HepG2 (cell line): ENCODE data around the gene REEP3. TPM values are rescaled to one million over a fixed set of nuclear protein-coding genes. Genes with fewer than 3 reads are reported as not detected.

Experiments used
- ARID3A ChIP-seq: IDR thresholded peaks from 2 replicates; pipeline ENCODE4 v1.6.1; 2012; ENCODE audit warnings: low read depth, low read length, improper control_type of control experiment
- CC2D1A ChIP-seq: sonication (generic); formaldehyde crosslinking; IDR thresholded peaks from 2 replicates; pipeline ENCODE4 v1.8.1; 2023; ENCODE audit warnings: mild to moderate bottlenecking, missing genetic modification reagents
- CENPBD1 ChIP-seq: sonication (generic); formaldehyde crosslinking; IDR thresholded peaks from 2 replicates; pipeline ENCODE4 v1.8.0; 2022; ENCODE audit warnings: missing genetic modification reagents, low read depth, mild to moderate bottlenecking, borderline replicate concordance
- CREB3 ChIP-seq: sonication (generic); formaldehyde crosslinking; IDR thresholded peaks from 2 replicates; pipeline ENCODE4 v1.5.0; 2020; ENCODE audit warnings: missing genetic modification reagents
- FOXC1 ChIP-seq: sonication (generic); formaldehyde crosslinking; IDR thresholded peaks from 2 replicates; pipeline ENCODE4 v1.8.0; 2022; ENCODE audit warnings: mild to moderate bottlenecking, missing genetic modification reagents, borderline replicate concordance
- GTF3A ChIP-seq: sonication (generic); formaldehyde crosslinking; conservative IDR thresholded peaks from 2 replicates; pipeline ENCODE4 v1.4.0; 2020; ENCODE audit warnings: mild to moderate bottlenecking, missing genetic modification reagents
- IRF2 ChIP-seq: IDR thresholded peaks from 2 replicates; pipeline ENCODE4 v1.6.1; 2018; ENCODE audit warnings: missing genetic modification reagents, missing compliant biosample characterization
- MTA1 ChIP-seq: sonication (generic); formaldehyde crosslinking; IDR thresholded peaks from 2 replicates; pipeline ENCODE4 v1.4.0; 2020; ENCODE audit warnings: missing genetic modification reagents, mild to moderate bottlenecking, borderline replicate concordance
- MXD1 ChIP-seq: sonication (generic); formaldehyde crosslinking; IDR thresholded peaks from 2 replicates; pipeline ENCODE4 v1.4.0; 2020; ENCODE audit warnings: mild to moderate bottlenecking, missing genetic modification reagents
- TIGD3 ChIP-seq: sonication (generic); formaldehyde crosslinking; IDR thresholded peaks from 2 replicates; pipeline ENCODE4 v1.5.1; 2020; ENCODE audit warnings: mild to moderate bottlenecking, missing genetic modification reagents, borderline replicate concordance
- TMF1 ChIP-seq: sonication (generic); formaldehyde crosslinking; IDR thresholded peaks from 2 replicates; pipeline ENCODE4 v1.8.1; 2022; ENCODE audit warnings: low read depth, missing genetic modification reagents
- U2AF2 ChIP-seq: fragments of 200-400 bp; formaldehyde crosslinking; IDR thresholded peaks from 2 replicates; pipeline ENCODE4 v1.6.1; 2017; ENCODE audit warnings: low read depth, mild to moderate bottlenecking, low read length
- ZBTB33 ChIP-seq: sonication (generic); formaldehyde crosslinking; IDR thresholded peaks from 2 replicates; pipeline ENCODE4 v1.4.0; 2020; ENCODE audit warnings: missing genetic modification reagents
- ZNF205 ChIP-seq: IDR thresholded peaks from 2 replicates; pipeline ENCODE4 v1.6.1; 2018; ENCODE audit warnings: missing biosample characterization, missing genetic modification reagents
- ZNF234 ChIP-seq: sonication (generic); formaldehyde crosslinking; conservative IDR thresholded peaks from 2 replicates; pipeline ENCODE4 v1.5.1; 2020; ENCODE audit warnings: mild to moderate bottlenecking, missing genetic modification reagents
- ZNF30 ChIP-seq: sonication (generic); formaldehyde crosslinking; IDR thresholded peaks from 2 replicates; pipeline ENCODE4 v1.5.0; 2020; ENCODE audit warnings: mild to moderate bottlenecking, missing genetic modification reagents
- ZNF326 ChIP-seq: sonication (generic); formaldehyde crosslinking; IDR thresholded peaks from 2 replicates; pipeline ENCODE4 v1.4.0; 2020; ENCODE audit warnings: missing genetic modification reagents, borderline replicate concordance
- ZNF350 ChIP-seq: sonication (generic); formaldehyde crosslinking; IDR thresholded peaks from 2 replicates; pipeline ENCODE4 v1.4.0; 2020; ENCODE audit warnings: mild to moderate bottlenecking, low read depth, missing genetic modification reagents, borderline replicate concordance
- ZNF501 ChIP-seq: sonication (generic); formaldehyde crosslinking; IDR thresholded peaks from 2 replicates; pipeline ENCODE4 v1.5.1; 2020; ENCODE audit warnings: mild to moderate bottlenecking, moderate library complexity, missing genetic modification reagents
- ZNF75D ChIP-seq: sonication (generic); formaldehyde crosslinking; IDR thresholded peaks from 2 replicates; pipeline ENCODE4 v1.8.1; 2023; ENCODE audit warnings: missing genetic modification reagents, mild to moderate bottlenecking, borderline replicate concordance
- polyA plus RNA-seq, 8 experiments: library from polyadenylated mRNA; depleted of rRNA in 3 of 8; stranded (reverse) in 7 of 8; unstranded in 1 of 8; fragments of >200 nt; fragmentation: Illumina TruSeq in 4 of 8; extraction: Trizol in 4 of 8; gene quantifications; 2 replicates each; pipeline versions ENCODE4 v1.2.1 to v1.2.3, GENCODE V29; 2011 to 2016; ENCODE audit warnings: low read depth in 4 of 8, missing spikeins in 1 of 8, mixed read lengths in 1 of 8; ENCODE audit not compliant: insufficient read depth in 1 of 8
- total RNA-seq, 5 experiments: library from RNA; depleted of rRNA; stranded (reverse); fragments of >200 nt; fragmentation: Illumina TruSeq; extraction: Trizol; gene quantifications; 2 replicates each; pipeline ENCODE4 v1.2.3, GENCODE V29; 2016; ENCODE audit warnings: low read depth in 1 of 5

The REEP3 gene
- total and polyA plus RNA-seq, 2 of the 13 experiments (the other 11 are each of a cell fraction or from before 2014, with no cell fraction given): 7.1 to 31.4 TPM

- peak; percentile 38; the same call in 1 of the 2 replicates for TF ChIP-seq MTA1 (CRISPR knock-in tag)
- peak; percentile 48; the same call in 1 of the 2 replicates for TF ChIP-seq IRF2 (CRISPR knock-in tag)
- TF ChIP-seq ZNF501 (CRISPR knock-in tag): peak; percentile 55; the same call in 1 of the 2 replicates
- TF ChIP-seq MXD1: no peak
- no peak for TF ChIP-seq CC2D1A (CRISPR knock-in tag)
- no peak for TF ChIP-seq CENPBD1 (CRISPR knock-in tag)
- peak; percentile 47; the same call in 1 of the 2 replicates for TF ChIP-seq ZNF205
- TF ChIP-seq ZNF326 (CRISPR knock-in tag): no peak
- no peak for TF ChIP-seq GTF3A (CRISPR knock-in tag)
- TF ChIP-seq U2AF2: no peak
- TF ChIP-seq ZNF75D (CRISPR knock-in tag): no peak
- no peak for TF ChIP-seq ZNF234
- TF ChIP-seq ZNF350 (CRISPR knock-in tag): no peak
- 0 out of 2 replicates have a peak, but pooled peaks have one; percentile 9 for TF ChIP-seq FOXC1
- TF ChIP-seq TMF1: 0 out of 2 replicates have a peak, but pooled peaks have one; percentile 65
- TF ChIP-seq ZNF30 (CRISPR knock-in tag): no peak
- TF ChIP-seq CREB3: no peak
- TF ChIP-seq ZBTB33 (CRISPR knock-in tag): 0 out of 2 replicates have a peak, but pooled peaks have one; percentile 6
- TF ChIP-seq ARID3A: no peak
- no peak for TF ChIP-seq TIGD3
These were observed 445 bp downstream of the REEP3 start (continued) for GRCh38 chr10:63521416-63522276.
